Thymus (tissue), 11 donors: ENCODE results near the gene VWA2. TPM values are rescaled to one million over a fixed set of nuclear protein-coding genes. Genes with fewer than 3 reads are reported as not detected.
"Not testable (repeated sequence)": the region's sequence is repeated elsewhere in the genome, so short reads cannot be mapped to it uniquely, and the experiment has no call there.

Source experiments
- DNase-seq, 9 donors: peaks; one replicate each; pipeline ENCODE4 v3.0.0-alpha.2; 2013; ENCODE audit warnings: low spot score in 9 of 9, low read depth in 6 of 9, missing footprints in 1 of 9
- H3K27ac ChIP-seq, 2 donors: one replicate each; pipeline ENCODE4 v1.5.1; 2013; ENCODE audit warnings: control low read depth in 1 of 2, low read depth in 1 of 2, low read length in 1 of 2, mild to moderate bottlenecking in 1 of 2, moderate library complexity in 1 of 2
- H3K27me3 ChIP-seq, 2 donors: one replicate each; pipeline ENCODE4 v1.5.1; 2013; ENCODE audit warnings: low read length in 1 of 2; ENCODE audit not compliant: control insufficient read depth in 2 of 2, insufficient read depth in 1 of 2
- H3K36me3 ChIP-seq, 2 donors: one replicate each; pipeline ENCODE4 v1.5.1; 2013; ENCODE audit warnings: low read length in 1 of 2, mild to moderate bottlenecking in 1 of 2, moderate library complexity in 1 of 2; ENCODE audit not compliant: control insufficient read depth in 2 of 2, insufficient read depth in 2 of 2
- H3K4me1 ChIP-seq, 2 donors: one replicate each; pipeline ENCODE4 v1.5.1; 2013; ENCODE audit warnings: low read length in 2 of 2; ENCODE audit not compliant: control insufficient read depth in 2 of 2, insufficient read depth in 2 of 2
- H3K4me3 ChIP-seq, 2 donors: one replicate each; pipeline ENCODE4 v1.5.1; 2013; ENCODE audit warnings: low read length in 2 of 2, control low read depth in 1 of 2, mild to moderate bottlenecking in 1 of 2
- H3K9me3 ChIP-seq, 2 donors: one replicate each; pipeline ENCODE4 v1.5.1; 2013; ENCODE audit warnings: low read length in 1 of 2, mild to moderate bottlenecking in 1 of 2; ENCODE audit not compliant: control insufficient read depth in 2 of 2, insufficient read depth in 1 of 2
- WGBS: extraction: QIAGEN DNeasy Blood & Tissue Kit; methylation state at CpG from one replicate; pipeline ENCODE4 v1.1.7; 2013; 5-methylcytosine and 5-hydroxymethylcytosine counted together
- polyA plus RNA-seq: library from polyadenylated mRNA; stranded (reverse); fragments of 200-250 nt; gene quantifications from one replicate; pipeline ENCODE4 v1.2.3, GENCODE V29; 2013
- total RNA-seq: library from RNA; stranded (reverse); fragments of 120-200 nt; gene quantifications from one replicate; pipeline ENCODE4 v1.2.4, GENCODE V29; 2013
- donor health status: healthy.

The VWA2 gene
- total and polyA plus RNA-seq, 2 donors = 0.46 to 7.0 TPM

- no peaks in the 10 kb centered on the region for H3K36me3 ChIP-seq
- no peak overlapping the region for H3K27ac ChIP-seq
- WGBS = 92% methylated on average over 5 of the region's 5 CpGs
These were observed 84.0 kb downstream of the VWA2 start for GRCh38 chr10:114323023-114323422.

GRCh38 chr10:114326795-114327194, 87.7 kb downstream of the VWA2 start:
- Histone ChIP-seq H3K27ac (no peak overlapping the region), H3K9me3 (no peaks in the 10 kb centered on the region), H3K4me3 (no peak overlapping the region), H3K4me1 (peaks cover 0 to 7% of the 10 kb centered on the region in 2 donors), H3K36me3 (no peaks in the 10 kb centered on the region), H3K27me3 (no peaks in the 10 kb centered on the region)
- WGBS = 98% methylated on average over 2 of the region's 2 CpGs
- no peak for DNase-seq

More at GRCh38 chr10:114323023-114323422, 84.0 kb downstream of the VWA2 start:
- H3K9me3 ChIP-seq = no peaks in the 10 kb centered on the region
- no peak for DNase-seq
- H3K4me1 ChIP-seq = no peaks in the 10 kb centered on the region
- no peaks in the 10 kb centered on the region for H3K27me3 ChIP-seq
- no peak overlapping the region for H3K4me3 ChIP-seq

GRCh38 chr10:114327537-114328440, 88.7 kb downstream of the VWA2 start:
- no peak for DNase-seq

GRCh38 chr10:114328441-114328812, 89.4 kb downstream of the VWA2 start:
- no peaks in the 10 kb centered on the region for H3K9me3 ChIP-seq
- no peaks in the 10 kb centered on the region for H3K36me3 ChIP-seq
- no peak for DNase-seq
- H3K27me3 ChIP-seq = no peaks in the 10 kb centered on the region
- WGBS = 98% methylated on average over 6 of the region's 6 CpGs
- no peak overlapping the region for H3K4me3 ChIP-seq
- H3K4me1 ChIP-seq = peaks cover 0 to 21% of the 10 kb centered on the region in 2 donors
- H3K27ac ChIP-seq = no peak overlapping the region

More at GRCh38 chr10:114327537-114328440, 88.7 kb downstream of the VWA2 start:
- 96% methylated on average over 15 of the region's 15 CpGs for WGBS
- no peak overlapping the region for H3K27ac ChIP-seq
- H3K9me3 ChIP-seq = no peaks in the 10 kb centered on the region
- H3K4me1 ChIP-seq = peaks cover 0 to 16% of the 10 kb centered on the region in 2 donors
- H3K4me3 ChIP-seq = no peak overlapping the region
- no peaks in the 10 kb centered on the region for H3K36me3 ChIP-seq
- H3K27me3 ChIP-seq = no peaks in the 10 kb centered on the region

GRCh38 chr10:114328874-114329273, 89.8 kb downstream of the VWA2 start:
- WGBS = 91% methylated on average over 6 of the region's 6 CpGs
- DNase-seq = no peak
- H3K27ac ChIP-seq = no peak overlapping the region
- H3K4me3 ChIP-seq = no peak overlapping the region
- H3K4me1 ChIP-seq = peaks cover 0 to 21% of the 10 kb centered on the region in 2 donors
- no peaks in the 10 kb centered on the region for H3K36me3 ChIP-seq
- H3K27me3 ChIP-seq = no peaks in the 10 kb centered on the region
- no peaks in the 10 kb centered on the region for H3K9me3 ChIP-seq

- Histone ChIP-seq H3K36me3 (no peaks in the 10 kb centered on the region), H3K9me3 (no peaks in the 10 kb centered on the region), H3K4me3 (no peak overlapping the region), H3K4me1 (peaks cover 0 to 21% of the 10 kb centered on the region in 2 donors), H3K27me3 (no peaks in the 10 kb centered on the region), H3K27ac (no peak overlapping the region)
- no peak for DNase-seq
- 69% methylated on average over 10 of the region's 10 CpGs for WGBS
These were observed 90.7 kb downstream of the VWA2 start for GRCh38 chr10:114329634-114330365.

GRCh38 chr10:114332301-114333192, 93.5 kb downstream of the VWA2 start:
- H3K27ac ChIP-seq = no peak overlapping the region
- 67% methylated on average over 14 of the region's 14 CpGs for WGBS
- H3K36me3 ChIP-seq = no peaks in the 10 kb centered on the region
- no peaks in the 10 kb centered on the region for H3K9me3 ChIP-seq
- H3K27me3 ChIP-seq = no peaks in the 10 kb centered on the region
- no peak for DNase-seq
- H3K4me1 ChIP-seq = peaks cover 0 to 34% of the 10 kb centered on the region in 2 donors
- H3K4me3 ChIP-seq = no peak overlapping the region

GRCh38 chr10:114333441-114333840, 94.4 kb downstream of the VWA2 start:
- 91% methylated on average over 5 of the region's 5 CpGs for WGBS
- peaks cover 0 to 34% of the 10 kb centered on the region in 2 donors for H3K4me1 ChIP-seq
- DNase-seq, H3K9me3 ChIP-seq, H3K27me3 ChIP-seq, H3K27ac ChIP-seq, H3K36me3 ChIP-seq, H3K4me3 ChIP-seq: not testable (repeated sequence)
